ENCODE data around the gene SCFD2. TPM values are rescaled to one million over a fixed set of nuclear protein-coding genes. Genes with fewer than 3 reads are reported as not detected.

The SCFD2 gene
- total RNA-seq, 1 donor from 2014 or later = 17.2 TPM

- H3K27ac Mint-ChIP-seq (ENCODE audit: unreplicated experiment) = no peak overlapping the region
- peaks cover 4% of the 10 kb centered on the region for H3K4me1 Mint-ChIP-seq (ENCODE audit: low read depth, unreplicated experiment)
- no peak for TF ChIP-seq CTCF (IDR thresholded peaks at IDR 0.05; ENCODE audit: partially characterized antibody, unreplicated experiment)
- no peak for DNase-seq
- H3K36me3 Mint-ChIP-seq (ENCODE audit: unreplicated experiment) = peaks cover 7% of the 10 kb centered on the region
- no peak overlapping the region for H3K4me3 Mint-ChIP-seq (ENCODE audit: unreplicated experiment)
- no peaks in the 10 kb centered on the region for H3K27me3 Mint-ChIP-seq (ENCODE audit: unreplicated experiment)
- peaks cover 2% of the 10 kb centered on the region for H3K9me3 Mint-ChIP-seq (ENCODE audit: unreplicated experiment)
These were observed 271.8 kb downstream of the SCFD2 start for GRCh38 chr4:53094040-53094439.

- DNase-seq = no peak
- no peaks in the 10 kb centered on the region for H3K27me3 Mint-ChIP-seq (ENCODE audit: unreplicated experiment)
- TF ChIP-seq CTCF (IDR thresholded peaks at IDR 0.05; ENCODE audit: partially characterized antibody, unreplicated experiment) = no peak
These were observed 275.7 kb downstream of the SCFD2 start for GRCh38 chr4:53089936-53090729.

GRCh38 chr4:53088152-53088551 is 277.7 kb downstream of the SCFD2 start:
- H3K36me3 Mint-ChIP-seq (ENCODE audit: unreplicated experiment) = peaks cover 25% of the 10 kb centered on the region
- DNase-seq = no peak
- peaks cover 4% of the 10 kb centered on the region for H3K4me1 Mint-ChIP-seq (ENCODE audit: low read depth, unreplicated experiment)
- peaks cover 13% of the 10 kb centered on the region for H3K9me3 Mint-ChIP-seq (ENCODE audit: unreplicated experiment)
- no peak overlapping the region for H3K27ac Mint-ChIP-seq (ENCODE audit: unreplicated experiment)
- no peak for TF ChIP-seq CTCF (IDR thresholded peaks at IDR 0.05; ENCODE audit: partially characterized antibody, unreplicated experiment)
- H3K4me3 Mint-ChIP-seq (ENCODE audit: unreplicated experiment) = no peak overlapping the region
- no peaks in the 10 kb centered on the region for H3K27me3 Mint-ChIP-seq (ENCODE audit: unreplicated experiment)

More at GRCh38 chr4:53089936-53090729, 275.7 kb downstream of the SCFD2 start:
- Mint-ChIP-seq H3K4me3 (ENCODE audit: unreplicated experiment) (no peak overlapping the region), H3K36me3 (ENCODE audit: unreplicated experiment) (peaks cover 15% of the 10 kb centered on the region), H3K4me1 (ENCODE audit: low read depth, unreplicated experiment) (peaks cover 4% of the 10 kb centered on the region), H3K27ac (ENCODE audit: unreplicated experiment) (no peak overlapping the region), H3K9me3 (ENCODE audit: unreplicated experiment) (peaks cover 5% of the 10 kb centered on the region)

- no peak overlapping the region for H3K27ac Mint-ChIP-seq (ENCODE audit: unreplicated experiment)
- H3K4me3 Mint-ChIP-seq (ENCODE audit: unreplicated experiment) = no peak overlapping the region
- no peak for DNase-seq
- H3K4me1 Mint-ChIP-seq (ENCODE audit: low read depth, unreplicated experiment) = peaks cover 3% of the 10 kb centered on the region
- no peak for TF ChIP-seq CTCF (IDR thresholded peaks at IDR 0.05; ENCODE audit: partially characterized antibody, unreplicated experiment)
- H3K36me3 Mint-ChIP-seq (ENCODE audit: unreplicated experiment) = no peaks in the 10 kb centered on the region
- no peaks in the 10 kb centered on the region for H3K9me3 Mint-ChIP-seq (ENCODE audit: unreplicated experiment)
- no peaks in the 10 kb centered on the region for H3K27me3 Mint-ChIP-seq (ENCODE audit: unreplicated experiment)
These were observed 289.4 kb downstream of the SCFD2 start for GRCh38 chr4:53076374-53076958.

All from glutamatergic neuron (in vitro differentiated cells).